ENCODE results near the gene PIEZO2.
"Not testable (repeated sequence)": the region's sequence is repeated elsewhere in the genome, so short reads cannot be mapped to it uniquely, and the experiment has no call there.

Gene PIEZO2

GRCh38 chr18:10973567-10974203 is 175.7 kb downstream of the PIEZO2 start:
- DNase-seq (ENCODE audit: low spot score): no peak

- DNase-seq (ENCODE audit: low spot score): no peak
Measured at GRCh38 chr18:10971717-10972116, 177.7 kb downstream of the PIEZO2 start.

GRCh38 chr18:10965119-10965518 is 184.2 kb downstream of the PIEZO2 start:
- no peak for DNase-seq (ENCODE audit: low spot score)

- DNase-seq (ENCODE audit: low spot score): no peak
Measured at GRCh38 chr18:10953672-10954071, 195.7 kb downstream of the PIEZO2 start.

- DNase-seq (ENCODE audit: low spot score): no peak
Measured at GRCh38 chr18:10951631-10952544, 197.5 kb downstream of the PIEZO2 start.

GRCh38 chr18:10950876-10951630 is 198.3 kb downstream of the PIEZO2 start:
- no peak for DNase-seq (ENCODE audit: low spot score)

GRCh38 chr18:10950080-10950875 is 199.1 kb downstream of the PIEZO2 start:
- no peak for DNase-seq (ENCODE audit: low spot score)

- DNase-seq (ENCODE audit: low spot score): no peak
Measured at GRCh38 chr18:10949655-10950054, 199.7 kb downstream of the PIEZO2 start.

- DNase-seq (ENCODE audit: low spot score): no peak
Measured at GRCh38 chr18:10948421-10948820, 200.9 kb downstream of the PIEZO2 start.

- DNase-seq (ENCODE audit: low spot score): no peak
Measured at GRCh38 chr18:10946058-10946457, 203.3 kb downstream of the PIEZO2 start.

GRCh38 chr18:10942998-10943397 is 206.4 kb downstream of the PIEZO2 start:
- DNase-seq (ENCODE audit: low spot score): no peak

- no peak for DNase-seq (ENCODE audit: low spot score)
Measured at GRCh38 chr18:10939822-10940221, 209.5 kb downstream of the PIEZO2 start.

GRCh38 chr18:10937743-10938640 is 211.4 kb downstream of the PIEZO2 start:
- DNase-seq (ENCODE audit: low spot score): no peak

GRCh38 chr18:10936176-10937053 is 213.0 kb downstream of the PIEZO2 start:
- no peak for DNase-seq (ENCODE audit: low spot score)

GRCh38 chr18:10935588-10935987 is 213.8 kb downstream of the PIEZO2 start:
- DNase-seq (ENCODE audit: low spot score): no peak

- DNase-seq (ENCODE audit: low spot score): not testable (repeated sequence)
Measured at GRCh38 chr18:10933648-10934047, 215.7 kb downstream of the PIEZO2 start.

GRCh38 chr18:10930076-10930475 is 219.3 kb downstream of the PIEZO2 start:
- no peak for DNase-seq (ENCODE audit: low spot score)

GRCh38 chr18:10928772-10929373 is 220.5 kb downstream of the PIEZO2 start:
- DNase-seq (ENCODE audit: low spot score): no peak
